Vagina (tissue), 2 donors: ENCODE data around the gene SLC25A21. TPM values are rescaled to one million over a fixed set of nuclear protein-coding genes. Genes with fewer than 3 reads are reported as not detected.

ENCODE experiments used
- DNase-seq, 2 donors: peaks; one replicate each; pipeline ENCODE4 v3.0.0-alpha.2; 2017; ENCODE audit errors: extremely low spot score in 2 of 2
- H3K27ac ChIP-seq: fragments of 200-600 bp; sonication (generic); one replicate; pipeline ENCODE4 v1.5.1; 2019
- H3K27me3 ChIP-seq: fragments of 200-600 bp; sonication (generic); one replicate; pipeline ENCODE4 v1.5.1; 2019
- H3K36me3 ChIP-seq, 2 donors: fragments of 200-600 bp; sonication (generic); one replicate each; pipeline ENCODE4 v1.5.1; 2017 to 2019
- H3K4me1 ChIP-seq: fragments of 200-600 bp; sonication (generic); one replicate; pipeline ENCODE4 v1.5.1; 2019
- H3K4me3 ChIP-seq, 2 donors: fragments of 200-600 bp; sonication (generic); 1 replicate in 1 of 2; 2 replicates in 1 of 2; pipeline ENCODE4 v1.5.1; 2016 to 2019
- H3K9me3 ChIP-seq: fragments of 200-600 bp; sonication (generic); one replicate; pipeline ENCODE4 v1.5.1; 2019
- CTCF ChIP-seq, 3 experiments: fragments of 450-650 bp in 2 of 3; fragments of 200-600 bp in 1 of 3; sonication (generic) in 1 of 3; IDR thresholded peaks; one replicate each; pipeline ENCODE4 v1.5.1; 2017 to 2019; ENCODE audit warnings: antibody characterized with exemption in 3 of 3, mild to moderate bottlenecking in 2 of 3, moderate library complexity in 2 of 3
- POLR2A ChIP-seq, 2 donors: fragments of 450-650 bp; IDR thresholded peaks; one replicate each; pipeline ENCODE4 v1.6.1; 2017; ENCODE audit warnings: antibody characterized with exemption in 2 of 2, mild to moderate bottlenecking in 2 of 2, moderate library complexity in 2 of 2
- POLR2AphosphoS5 ChIP-seq, 2 donors: sonication (generic); formaldehyde crosslinking; IDR thresholded peaks; one replicate each; pipeline ENCODE4 v1.9.0; 2017; ENCODE audit warnings: antibody characterized with exemption in 2 of 2, mild to moderate bottlenecking in 2 of 2, low read depth in 1 of 2; ENCODE audit not compliant: insufficient read depth in 1 of 2
- intact Hi-C: fragments of 100-400 bp; cut with DNase I; formaldehyde crosslinking; loops from one replicate; pipeline ENCODE4 v1.15.1; 2023
- total RNA-seq: library from RNA; depleted of rRNA; stranded (reverse); fragments of >200 nt; gene quantifications from one replicate; pipeline ENCODE4 v1.2.3, GENCODE V29; 2016

SLC25A21 gene
- total RNA-seq, 1 donor from 2014 or later: 0.49 TPM

GRCh38 chr14:36746872-36747271 is 425.5 kb downstream of the SLC25A21 start:
- H3K27ac ChIP-seq: no peak overlapping the region
- H3K4me1 ChIP-seq: no peaks in the 10 kb centered on the region
- intact Hi-C loops: no loop called here
- no peaks in the 10 kb centered on the region for H3K36me3 ChIP-seq
- H3K4me3 ChIP-seq: no peak overlapping the region
- no peaks in the 10 kb centered on the region for H3K27me3 ChIP-seq
- TF ChIP-seq CTCF (IDR thresholded peaks at IDR 0.05) (no peak), POLR2AphosphoS5 (IDR thresholded peaks at IDR 0.05; ENCODE audit: insufficient read depth in 1 of 2, low read depth in 1 of 2) (no peak), POLR2A (IDR thresholded peaks at IDR 0.05) (no peak)
- H3K9me3 ChIP-seq: no peaks in the 10 kb centered on the region
- no peak for DNase-seq

GRCh38 chr14:36741858-36742257 is 430.5 kb downstream of the SLC25A21 start:
- no peak for TF ChIP-seq CTCF (IDR thresholded peaks at IDR 0.05)
- TF ChIP-seq POLR2A (IDR thresholded peaks at IDR 0.05): no peak
- no peak for TF ChIP-seq POLR2AphosphoS5 (IDR thresholded peaks at IDR 0.05; ENCODE audit: insufficient read depth in 1 of 2, low read depth in 1 of 2)
- Histone ChIP-seq H3K4me1 (no peaks in the 10 kb centered on the region), H3K27ac (no peak overlapping the region), H3K27me3 (no peaks in the 10 kb centered on the region), H3K9me3 (no peaks in the 10 kb centered on the region), H3K4me3 (no peak overlapping the region), H3K36me3 (no peaks in the 10 kb centered on the region)
- intact Hi-C loops: no loop called here
- no peak for DNase-seq

GRCh38 chr14:36738269-36738668 is 434.1 kb downstream of the SLC25A21 start:
- H3K4me3 ChIP-seq: no peak overlapping the region
- no peak overlapping the region for H3K27ac ChIP-seq
- no peaks in the 10 kb centered on the region for H3K9me3 ChIP-seq
- H3K36me3 ChIP-seq: no peaks in the 10 kb centered on the region
- H3K4me1 ChIP-seq: no peaks in the 10 kb centered on the region
- no peaks in the 10 kb centered on the region for H3K27me3 ChIP-seq
- TF ChIP-seq POLR2A (IDR thresholded peaks at IDR 0.05): no peak
- TF ChIP-seq POLR2AphosphoS5 (IDR thresholded peaks at IDR 0.05; ENCODE audit: insufficient read depth in 1 of 2, low read depth in 1 of 2): no peak
- TF ChIP-seq CTCF (IDR thresholded peaks at IDR 0.05): no peak
- intact Hi-C loops: no loop called here
- DNase-seq: no peak

- no peak for DNase-seq
- no peaks in the 10 kb centered on the region for H3K9me3 ChIP-seq
- intact Hi-C loops: no loop called here
- no peaks in the 10 kb centered on the region for H3K4me1 ChIP-seq
- H3K36me3 ChIP-seq: no peaks in the 10 kb centered on the region
- H3K27me3 ChIP-seq: no peaks in the 10 kb centered on the region
- H3K27ac ChIP-seq: no peak overlapping the region
- no peak overlapping the region for H3K4me3 ChIP-seq
- TF ChIP-seq POLR2AphosphoS5 (IDR thresholded peaks at IDR 0.05; ENCODE audit: insufficient read depth in 1 of 2, low read depth in 1 of 2): no peak
- TF ChIP-seq POLR2A (IDR thresholded peaks at IDR 0.05): no peak
These were observed 446.3 kb downstream of the SLC25A21 start for GRCh38 chr14:36726128-36726527.

- Histone ChIP-seq H3K27ac (no peak overlapping the region), H3K36me3 (no peaks in the 10 kb centered on the region), H3K4me3 (no peak overlapping the region), H3K27me3 (no peaks in the 10 kb centered on the region), H3K4me1 (no peaks in the 10 kb centered on the region), H3K9me3 (no peaks in the 10 kb centered on the region)
- TF ChIP-seq POLR2AphosphoS5 (IDR thresholded peaks at IDR 0.05; ENCODE audit: insufficient read depth in 1 of 2, low read depth in 1 of 2): no peak
- no peak for TF ChIP-seq POLR2A (IDR thresholded peaks at IDR 0.05)
- TF ChIP-seq CTCF (IDR thresholded peaks at IDR 0.05): no peak
- no peak for DNase-seq
- intact Hi-C loops: no loop called here
These were observed 448.2 kb downstream of the SLC25A21 start for GRCh38 chr14:36724162-36724561.
